Inflammatory macrophage (primary cell): ENCODE data around the gene FRS3.
"Not testable (repeated sequence)": the region's sequence is repeated elsewhere in the genome, so short reads cannot be mapped to it uniquely, and the experiment has no call there.

Source experiments
- DNase-seq, 2 donors: peaks; one replicate each; pipeline ENCODE4 v3.0.0-alpha.2; 2020 to 2022

Gene FRS3

DNA sequence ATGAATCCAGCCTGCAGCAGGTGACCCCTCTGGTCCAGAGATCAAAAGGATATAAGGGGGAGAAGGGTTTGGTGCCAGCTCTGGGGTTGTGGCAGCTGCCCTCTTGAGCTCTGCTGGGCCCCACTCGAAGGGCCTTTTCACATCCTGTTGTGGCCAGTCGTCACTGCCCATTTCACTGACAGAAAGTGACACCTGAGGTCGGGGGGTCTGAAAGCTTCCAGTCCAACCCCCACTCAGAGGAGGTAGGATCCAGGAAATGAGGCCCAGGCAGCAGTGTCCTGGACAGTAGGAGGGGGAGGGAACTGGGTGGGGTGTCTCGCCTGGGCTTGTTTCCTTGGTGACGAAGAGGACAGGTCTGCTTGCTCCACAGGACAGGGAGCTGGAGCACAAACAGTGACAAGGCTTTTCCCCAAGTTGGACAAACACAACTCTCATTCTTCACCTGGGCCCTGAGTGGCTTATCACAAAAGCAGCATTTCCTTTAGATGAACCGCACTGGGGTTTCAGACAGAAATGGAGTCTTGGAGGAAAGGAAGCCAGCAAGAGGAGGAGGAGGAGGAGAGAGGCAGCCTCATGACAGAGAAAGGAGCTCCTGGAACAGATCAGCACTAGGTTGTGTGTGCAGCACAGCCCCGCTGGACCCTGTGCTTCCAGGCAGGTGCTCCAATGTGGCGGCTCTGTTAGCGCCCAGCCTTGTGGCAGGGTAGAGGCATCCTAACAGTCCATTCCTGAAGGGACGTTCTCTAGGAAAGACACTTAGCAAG, 11.0 kb downstream of the FRS3 start:
- no peak for DNase-seq

DNA sequence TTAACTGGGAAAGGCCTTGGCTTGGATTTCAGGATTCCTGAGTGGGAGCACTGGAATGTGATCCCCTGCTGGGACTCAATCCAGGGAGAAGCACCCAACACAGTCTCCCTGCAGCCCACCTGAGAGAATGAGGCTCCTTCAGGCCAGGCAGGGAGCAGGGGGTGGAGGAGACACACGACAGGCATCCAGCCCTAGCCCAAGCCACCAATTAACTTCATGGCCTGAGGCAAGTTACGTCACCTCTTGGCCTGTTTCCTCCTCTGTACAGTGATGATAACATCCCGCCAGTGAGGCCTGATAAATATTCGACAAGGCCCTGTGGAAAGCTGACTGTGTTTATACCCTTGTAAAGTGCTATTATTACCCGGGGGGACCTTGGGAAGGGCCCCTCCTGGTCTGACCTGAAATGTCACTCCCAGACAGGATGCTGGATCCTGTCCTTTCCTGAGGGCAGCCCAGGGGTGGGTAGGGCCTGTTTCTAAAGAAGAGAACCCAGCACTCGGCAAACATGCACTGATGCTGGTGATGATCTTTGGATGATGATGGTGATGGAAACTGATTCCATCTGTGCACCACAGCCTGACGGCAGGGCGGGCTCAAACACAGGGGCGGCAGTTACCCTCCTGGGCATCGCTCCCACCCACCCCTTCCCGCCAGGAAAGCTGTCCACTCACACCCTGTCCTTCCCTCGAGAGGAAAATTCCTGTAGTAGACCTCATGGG, 12.4 kb downstream of the FRS3 start:
- peak; percentile 21 to 38 for DNase-seq

DNA sequence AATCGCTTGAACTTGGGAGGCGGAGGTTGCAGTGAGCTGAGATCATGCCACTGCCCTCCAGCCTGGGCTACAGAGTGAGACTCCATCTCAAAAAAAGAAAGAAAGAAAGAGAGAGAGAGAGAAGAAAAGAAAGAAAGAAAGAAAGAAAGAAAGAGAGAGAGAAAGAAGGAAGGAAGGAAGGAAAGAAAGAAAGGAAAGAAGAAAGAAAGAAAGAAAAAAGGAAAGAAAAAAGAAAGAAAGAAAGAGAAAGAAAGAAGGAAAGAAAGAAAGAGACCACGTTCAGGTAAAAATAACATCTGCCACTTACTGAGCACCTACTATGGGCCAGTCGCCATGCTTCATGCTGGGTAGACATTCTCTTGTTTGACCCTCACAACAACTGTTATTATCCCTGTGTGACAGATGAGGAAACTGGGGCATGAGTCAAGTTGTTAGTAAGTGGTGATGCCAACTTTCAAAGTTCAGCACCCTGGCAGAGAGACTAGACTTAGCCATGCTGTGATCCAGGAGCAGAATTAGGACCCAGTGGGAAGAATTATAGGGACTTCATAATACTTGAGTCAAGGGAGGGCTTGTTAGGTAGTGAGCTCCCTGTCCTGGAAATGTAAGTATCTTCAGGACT, 13.5 kb downstream of the FRS3 start:
- DNase-seq, result not testable (repeated sequence)

DNA sequence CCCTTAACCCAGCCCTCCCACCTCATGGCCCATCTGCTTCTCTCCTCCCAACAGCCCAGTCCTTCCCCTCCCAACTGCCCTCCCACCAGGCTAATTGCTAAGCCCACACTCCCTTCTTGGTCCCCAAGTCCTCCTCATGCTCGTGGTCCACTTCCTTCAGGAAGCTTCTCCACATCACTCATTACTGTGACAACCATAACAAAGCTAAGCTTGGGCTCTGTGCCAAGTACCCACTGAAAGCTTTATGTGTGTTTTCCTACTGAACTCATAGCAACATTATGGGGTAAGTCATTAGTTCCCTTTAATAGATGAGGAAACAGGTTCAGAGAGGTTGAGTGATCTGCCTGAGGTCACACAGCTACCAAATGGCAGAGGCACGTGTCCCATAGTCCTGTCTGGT, 16.2 kb downstream of the FRS3 start:
- DNase-seq, result peak; percentile 72 to 79

DNA sequence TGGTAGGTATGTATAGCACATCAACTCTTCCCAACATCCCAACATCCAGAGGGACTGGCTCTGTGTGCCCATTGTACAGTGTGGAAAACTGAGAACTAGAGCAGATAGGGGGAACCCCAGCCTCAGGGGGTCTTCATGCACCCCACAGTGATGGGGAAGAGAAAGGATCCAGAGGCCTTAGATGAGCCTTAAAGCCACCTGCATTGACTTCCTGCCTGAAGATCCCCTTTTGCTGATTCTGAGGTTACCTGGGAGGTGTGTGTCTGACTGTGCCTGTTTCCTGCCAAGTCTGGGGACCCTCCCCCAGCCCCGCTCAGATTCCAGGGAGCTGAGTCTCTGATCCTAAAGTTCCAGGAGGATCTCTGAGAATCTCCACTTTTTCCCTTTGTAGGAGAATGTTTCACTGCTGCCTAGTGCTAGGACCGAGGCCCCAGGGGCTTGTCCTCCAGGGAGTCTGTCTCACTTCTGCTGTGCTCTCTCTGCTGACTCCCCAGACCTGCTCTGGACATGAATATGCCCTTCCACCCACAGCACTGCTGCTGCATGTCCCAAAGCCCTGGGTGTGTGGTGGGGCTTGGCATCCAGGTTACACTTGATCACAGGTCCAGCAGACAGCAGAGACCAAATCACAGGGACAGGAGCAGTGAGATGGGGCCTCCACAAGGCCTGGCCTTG, 19.7 kb downstream of the FRS3 start:
- DNase-seq, result no peak

DNA sequence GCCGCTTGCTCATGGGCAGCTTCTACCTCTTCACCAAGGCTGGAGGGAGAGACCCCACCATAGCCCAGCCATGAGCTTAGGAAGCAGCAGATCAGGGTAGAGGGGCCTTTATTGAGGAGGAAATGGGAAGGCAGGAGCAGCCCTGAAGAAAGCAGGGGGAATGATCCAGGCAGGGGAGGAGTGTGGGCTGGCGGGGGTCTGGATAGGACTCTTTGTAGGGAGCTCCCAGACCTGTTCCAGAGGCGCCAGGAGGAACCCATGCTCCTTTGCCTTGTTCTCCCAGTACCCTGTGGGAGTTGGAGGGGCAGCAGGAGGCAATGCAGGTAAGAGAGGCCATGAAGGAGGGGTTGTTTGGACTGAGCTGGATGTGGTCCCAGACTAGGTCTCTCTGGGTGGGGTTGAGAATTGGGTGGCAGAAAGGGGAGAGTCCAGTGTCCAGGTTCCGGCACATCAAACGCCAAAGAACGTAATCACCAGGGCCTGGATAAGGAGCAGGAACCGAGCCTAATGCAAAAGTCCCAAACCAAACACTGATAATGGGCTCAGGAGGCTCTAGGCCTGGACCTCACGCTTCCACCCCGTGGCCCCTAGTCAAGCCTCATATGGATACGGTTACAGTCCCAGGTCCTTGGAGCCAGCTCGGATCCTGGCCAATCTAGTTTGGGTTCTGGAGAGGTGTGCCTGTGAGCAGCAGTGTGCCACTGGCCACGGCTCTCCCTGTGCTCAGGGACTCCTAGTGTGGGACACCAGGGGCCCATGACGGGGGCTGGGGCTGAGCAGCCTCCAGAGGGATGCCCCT, 20.4 kb downstream of the FRS3 start:
- no peak for DNase-seq

DNA sequence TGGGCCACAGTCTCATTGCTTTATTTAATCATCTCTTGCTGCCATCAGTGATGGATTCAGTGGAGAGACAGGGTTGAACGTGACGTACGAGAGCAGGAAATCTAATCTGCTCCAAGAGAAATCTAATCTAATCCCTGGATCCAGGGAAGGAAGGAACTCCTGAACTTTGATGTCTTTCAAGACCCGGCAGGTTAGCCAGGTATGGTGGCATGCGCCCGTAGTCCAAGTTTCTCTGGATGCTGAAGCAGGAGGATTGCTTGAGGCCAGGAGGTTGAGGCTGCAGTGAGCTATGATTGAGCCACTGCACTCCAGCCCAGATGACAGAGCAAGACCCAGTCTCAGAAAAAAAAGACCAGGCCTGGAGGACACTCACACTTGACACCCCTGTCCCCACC, 21.1 kb downstream of the FRS3 start:
- DNase-seq, result no peak

DNA sequence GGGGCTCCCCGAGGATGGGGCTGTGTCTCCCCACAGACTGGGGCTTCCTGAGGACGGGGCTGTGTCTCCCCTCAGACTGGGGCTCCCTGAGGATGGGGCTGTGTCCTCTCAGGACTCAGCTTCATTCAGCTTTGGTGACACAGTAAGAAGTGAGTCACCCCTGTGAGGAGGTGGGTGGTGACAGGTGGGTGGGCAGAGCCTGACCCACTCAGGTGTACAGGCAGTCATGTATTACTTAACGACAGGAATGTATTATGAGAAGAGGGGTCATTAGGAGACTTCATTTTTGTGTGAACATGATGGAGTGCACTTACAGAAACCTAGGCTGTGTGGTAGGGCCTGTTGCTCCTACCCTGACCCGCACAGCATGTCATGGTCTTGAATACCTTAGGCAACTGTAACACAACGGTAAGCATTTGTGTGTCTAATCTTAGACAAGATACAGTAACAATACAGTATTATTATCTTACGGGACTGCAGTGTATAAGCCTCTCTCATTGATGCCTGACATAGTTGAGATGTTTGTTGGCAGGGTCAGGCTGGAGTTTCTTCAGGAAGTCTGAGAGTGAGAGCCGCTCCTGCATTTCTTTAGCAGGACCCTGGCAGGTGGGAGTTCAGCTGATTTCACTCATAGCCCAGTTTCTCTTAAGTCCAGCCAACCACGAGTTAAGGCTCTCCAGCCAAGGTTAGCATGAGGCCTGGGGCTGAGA, 21.6 kb downstream of the FRS3 start:
- DNase-seq, result no peak

DNA sequence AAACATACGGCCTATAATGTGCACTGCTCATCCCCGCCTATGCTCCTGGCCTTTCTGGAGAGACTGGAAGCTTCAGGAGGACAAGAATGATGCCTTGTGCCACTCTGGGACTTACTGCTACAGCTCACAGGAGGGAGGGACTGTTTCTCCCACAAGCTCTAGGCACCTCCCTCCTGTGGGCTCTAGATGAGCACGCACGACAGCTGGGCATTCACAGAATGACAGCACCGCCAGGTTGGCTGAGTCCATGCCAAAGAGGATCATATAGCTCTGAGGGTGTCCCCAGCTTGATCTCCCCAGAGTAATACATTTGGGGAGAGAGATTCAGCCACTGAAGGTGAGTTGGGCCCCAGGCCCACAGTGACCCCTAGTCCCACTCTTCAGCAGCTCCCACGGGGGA, 22.4 kb downstream of the FRS3 start:
- no peak for DNase-seq

DNA sequence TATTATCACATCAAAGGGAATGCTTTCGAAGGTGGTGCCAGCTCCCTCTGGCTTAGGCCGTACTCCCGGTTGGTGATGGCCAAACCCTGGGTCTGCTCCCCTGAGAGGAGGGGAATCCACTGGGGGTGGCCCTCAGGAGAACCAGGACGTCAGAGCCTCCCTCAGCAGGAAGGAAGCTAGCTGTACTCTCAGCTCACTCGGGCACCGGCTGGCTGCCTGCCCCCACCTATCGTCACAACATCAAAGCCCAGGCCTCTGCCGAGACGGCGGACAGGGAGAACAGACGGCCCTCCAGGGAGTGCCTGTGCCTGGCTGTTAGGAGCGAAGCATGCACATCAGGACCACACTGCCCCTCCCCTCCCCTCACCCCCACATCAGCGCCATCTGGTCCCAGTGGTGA, 23.3 kb downstream of the FRS3 start:
- no peak for DNase-seq

DNA sequence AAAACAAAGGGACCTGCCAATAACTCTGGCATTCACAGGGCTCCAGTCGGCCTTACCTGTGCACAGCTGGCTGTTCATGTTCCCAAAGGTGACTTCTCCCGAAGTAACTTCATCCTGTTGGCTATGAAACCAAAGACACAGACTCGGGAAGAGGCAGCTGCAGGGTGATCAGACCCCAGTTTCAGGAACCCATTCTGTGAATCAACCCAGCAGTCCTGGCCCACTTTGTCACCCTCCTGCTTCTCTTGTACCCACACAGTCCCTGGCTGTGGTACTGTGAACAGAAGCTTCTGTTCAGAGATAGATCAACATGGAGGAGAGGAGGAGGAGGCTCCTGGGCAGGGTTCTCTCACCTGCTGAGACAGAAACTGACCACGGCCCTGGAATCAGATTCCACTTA, 23.8 kb downstream of the FRS3 start:
- no peak for DNase-seq

DNA sequence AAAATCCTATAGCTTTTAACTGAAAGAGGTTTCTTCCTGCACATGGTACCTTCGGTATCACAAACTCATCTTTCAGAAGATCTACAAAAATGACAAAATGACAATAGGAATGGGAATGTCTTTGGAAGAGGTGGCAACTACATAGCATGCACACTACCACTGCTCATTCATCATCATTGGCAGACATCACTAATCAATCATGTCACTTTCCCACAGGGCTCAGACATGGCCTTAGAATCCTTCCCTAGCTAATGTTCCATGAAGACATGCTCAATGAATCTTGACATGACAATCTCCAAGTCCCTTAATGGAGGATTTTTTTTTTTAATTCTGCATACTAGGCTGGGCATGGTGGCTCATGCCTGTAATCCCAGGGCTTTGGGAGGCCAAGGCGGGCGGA, 29.3 kb downstream of the FRS3 start:
- DNase-seq, result no peak

DNA sequence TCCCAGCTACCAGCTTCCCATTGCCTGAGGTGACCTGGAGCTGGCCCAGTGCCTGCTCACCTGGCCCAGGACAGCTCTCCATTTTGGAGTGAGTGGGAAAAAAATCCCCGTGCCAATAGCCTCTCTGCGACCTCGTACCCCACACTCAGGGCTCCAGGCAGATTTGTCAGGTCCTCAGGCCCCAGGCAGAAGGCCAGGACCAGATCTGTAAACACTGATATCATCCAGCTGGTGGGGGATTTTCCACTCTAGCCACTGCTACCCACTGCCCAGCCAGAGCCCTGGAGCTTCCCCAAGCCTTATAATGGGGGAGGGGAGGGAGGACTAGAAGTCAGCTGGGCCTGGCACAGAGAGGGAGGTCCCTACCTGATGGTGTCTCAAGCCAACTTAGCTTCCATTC, 31.2 kb downstream of the FRS3 start:
- no peak for DNase-seq

DNA sequence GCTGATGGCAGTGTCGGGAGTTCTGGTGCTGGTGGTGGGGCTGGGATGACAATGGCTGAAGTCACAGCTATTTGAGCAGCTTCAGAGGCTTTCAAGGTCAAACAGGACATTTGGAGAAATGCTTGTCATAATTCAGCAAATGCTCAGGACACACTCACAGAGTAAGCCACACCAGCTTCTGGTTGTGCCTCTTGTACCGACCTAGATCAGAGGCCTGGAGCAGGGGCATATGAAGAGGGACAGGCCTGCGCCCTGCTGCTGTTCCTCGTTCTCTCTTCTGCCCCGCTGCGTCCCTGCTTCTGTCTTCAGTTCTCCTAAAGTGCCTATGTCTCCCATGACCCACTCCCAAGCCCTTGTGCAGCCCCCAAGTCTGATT, 31.6 kb downstream of the FRS3 start:
- DNase-seq, result no peak

DNA sequence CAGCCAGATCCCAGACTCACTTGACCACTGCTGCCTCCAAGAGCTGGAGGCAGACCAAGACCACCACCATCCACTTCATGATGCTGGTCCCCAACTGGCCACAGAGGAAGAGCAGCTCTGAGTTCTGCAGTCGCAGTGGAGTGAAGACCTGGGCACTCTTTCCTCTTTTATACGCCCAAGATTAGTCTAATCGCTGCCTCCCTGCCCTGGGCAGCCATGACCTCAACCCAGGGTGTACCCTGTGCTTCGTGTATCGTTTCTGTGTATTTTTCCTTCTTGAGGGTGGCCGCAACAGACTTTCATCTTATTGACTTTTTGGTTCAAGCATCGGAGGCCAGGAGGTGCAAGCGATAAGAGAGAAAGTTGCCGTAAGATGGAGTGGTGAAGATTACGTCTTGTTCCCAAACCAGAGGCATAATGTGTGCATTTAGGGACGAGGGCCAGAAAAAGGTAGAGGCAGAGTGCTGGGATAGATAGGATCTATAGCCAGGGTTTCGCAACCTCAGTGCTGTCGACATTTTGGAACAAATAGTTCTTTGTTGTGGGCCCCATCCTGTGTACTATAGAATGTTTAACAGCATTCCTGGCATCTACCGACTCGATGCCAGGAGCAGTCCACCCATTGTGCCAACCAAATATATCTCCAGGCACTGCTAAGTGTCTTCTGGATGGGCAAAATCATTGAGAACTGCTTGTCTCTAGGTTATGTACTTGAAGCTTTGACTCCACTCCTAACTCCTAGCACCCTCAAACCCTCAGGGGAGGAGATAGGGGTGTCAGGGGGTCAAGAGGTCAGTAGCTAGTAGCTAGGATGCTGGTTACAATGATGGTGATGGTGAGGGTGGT, 32.2 kb downstream of the FRS3 start, which contains the start of gene PGC:
Gene PGC, minus strand, starts transcription at position 142 of the 846 bp plus-strand sequence. Its CDS starts 63 bp downstream, at position 79.
- DNase-seq, result no peak

DNA sequence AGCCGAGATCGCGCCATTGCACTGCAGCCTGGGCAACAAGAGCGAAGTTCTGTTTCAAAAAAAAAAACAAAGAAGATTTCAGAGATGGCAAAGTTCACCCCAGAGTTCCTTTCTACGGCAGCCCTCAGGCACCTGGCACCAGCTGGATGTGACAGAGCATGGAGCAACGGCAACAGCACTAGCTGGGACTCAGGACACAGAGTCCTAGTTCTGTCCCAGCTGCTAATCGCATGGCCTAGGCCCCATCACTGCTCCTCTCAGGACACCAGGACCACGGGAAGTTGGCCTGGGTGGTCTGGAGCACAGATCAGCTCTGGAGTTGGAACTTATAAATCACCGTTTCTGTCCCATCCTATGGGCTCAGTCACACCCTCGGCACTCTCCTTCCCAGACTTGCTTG, 33.6 kb downstream of the FRS3 start:
- DNase-seq, result no peak

DNA sequence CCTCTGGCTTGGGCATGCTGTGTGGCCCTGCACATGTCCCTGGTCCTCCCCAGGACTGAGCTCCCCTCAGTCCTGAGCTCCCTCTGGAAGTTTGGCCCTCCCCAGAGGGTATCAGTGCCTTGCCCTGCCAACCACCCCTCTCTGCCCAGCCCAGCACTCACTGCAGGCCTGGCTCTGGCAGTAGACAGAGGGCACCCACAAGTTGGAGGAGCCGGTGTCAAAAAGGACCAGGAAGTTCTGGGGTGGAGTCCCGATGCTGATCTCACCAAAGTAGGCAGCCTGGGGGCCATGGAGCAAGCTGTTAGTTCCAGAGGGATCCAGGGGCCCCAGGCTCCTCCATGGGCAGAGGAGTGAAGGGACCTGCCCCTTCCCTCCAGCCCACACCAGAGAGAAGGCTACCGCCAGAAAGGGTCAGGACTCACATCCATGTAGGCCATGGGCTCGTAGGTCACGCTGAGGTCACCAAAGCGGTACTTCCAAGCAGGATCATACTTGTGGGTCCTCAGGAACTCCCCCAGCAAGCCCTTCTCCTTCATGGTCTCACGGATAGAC, 35.4 kb downstream of the FRS3 start:
- DNase-seq, result no peak

DNA sequence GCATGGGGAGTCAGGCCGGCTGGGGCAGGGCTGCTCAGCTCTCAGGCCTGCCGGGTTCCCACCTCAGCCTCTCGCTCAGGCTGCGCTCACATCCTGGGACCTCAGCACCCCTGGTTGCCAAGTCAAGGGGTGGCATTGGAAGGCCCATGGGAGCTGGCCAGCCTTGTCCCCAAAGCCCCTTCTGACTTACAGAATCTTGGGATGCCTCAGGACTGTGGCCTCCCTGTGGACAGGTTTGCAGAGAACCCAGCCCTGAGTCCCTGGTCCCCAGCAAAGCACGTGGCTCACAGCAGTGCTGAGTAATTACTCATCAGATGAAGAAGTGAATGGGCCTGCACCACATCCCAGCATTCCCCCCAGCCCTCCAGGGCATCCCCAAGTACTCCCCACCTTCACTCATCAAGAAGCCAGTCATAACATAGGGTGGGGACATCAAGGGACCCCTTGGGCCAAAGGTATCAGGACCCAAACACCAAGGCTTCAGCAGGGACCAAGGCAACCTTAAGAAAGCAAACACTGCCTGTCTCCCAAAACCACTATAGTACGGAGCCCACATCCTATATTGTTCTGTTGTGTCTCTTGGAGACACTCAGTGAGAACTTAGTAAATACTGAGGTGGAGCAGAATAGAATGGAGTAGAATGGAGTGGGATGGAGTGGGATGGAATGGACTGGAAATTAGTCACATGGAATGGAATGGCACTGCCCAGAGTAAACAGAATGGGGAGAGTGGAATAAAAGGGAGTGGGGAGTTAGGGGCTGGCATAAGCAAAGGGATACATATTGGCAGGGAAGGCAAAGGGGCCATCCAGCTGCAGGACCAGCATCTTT, 36.1 kb downstream of the FRS3 start:
- DNase-seq, result no peak
